Endothelial cell of umbilical vein (primary cell): Measurements from ENCODE around the gene CGNL1. TPM values are rescaled to one million over a fixed set of nuclear protein-coding genes. Genes with fewer than 3 reads are reported as not detected.

ENCODE experiments used
- BruUV-seq: library from RNA; stranded (reverse); fragments of 400-500 nt; replicated peaks from 2 replicates; lab custom pipeline; 2021; lab: Mats Ljungman, UMichigan
- CTCF ChIA-PET: fragments of 300-600, 350-600 bp; sonication (Branson Sonifier 250); formaldehyde crosslinking; loops from one replicate; lab custom pipeline; 2021; ENCODE audit warnings: antibody characterized with exemption, inconsistent platforms; lab: Charles Lee
- POLR2A ChIA-PET: fragments of 300-600, 350-600 bp; sonication (Branson Sonifier 250); formaldehyde crosslinking; loops from one replicate; lab custom pipeline; 2021; ENCODE audit warnings: antibody characterized with exemption, inconsistent platforms; lab: Charles Lee
- DNase-seq: peaks from one replicate; pipeline ENCODE4 v3.0.0-alpha.2; 2011; ENCODE audit warnings: low read depth, low spot score
- FAIRE-seq: peaks from 2 replicates; lab custom pipeline; 2011; peaks lifted over from hg19 to GRCh38; lab: Jason Lieb, UNC
- H2AFZ ChIP-seq: 2 replicates; pipeline ENCODE4 v1.6.0; 2012; ENCODE audit warnings: low read depth, low read length, control low read depth, inconsistent platforms
- H3K27ac ChIP-seq: 2 replicates; pipeline ENCODE4 v1.5.1; 2011; ENCODE audit warnings: low read depth, mild to moderate bottlenecking, control low read depth, low read length, moderate library complexity; ENCODE audit not compliant: insufficient read depth
- H3K27me3 ChIP-seq, 2 experiments: 2 replicates each; pipeline versions ENCODE4 v1.6.0 to v1.6.1; 2011; ENCODE audit warnings: low read length in 2 of 2, mixed read lengths in 1 of 2; ENCODE audit not compliant: control insufficient read depth in 2 of 2, insufficient read depth in 2 of 2
- H3K36me3 ChIP-seq, 2 experiments: 2 replicates in 1 of 2; 3 replicates in 1 of 2; pipeline ENCODE4 v1.5.1; 2011; ENCODE audit warnings: low read length in 2 of 2, mild to moderate bottlenecking in 1 of 2, moderate library complexity in 1 of 2; ENCODE audit not compliant: control insufficient read depth in 2 of 2, insufficient read depth in 2 of 2; ENCODE audit errors: extremely low read depth in 1 of 2
- H3K4me1 ChIP-seq: 3 replicates; pipeline ENCODE4 v1.5.1; 2011; ENCODE audit warnings: mild to moderate bottlenecking, low read length; ENCODE audit not compliant: control insufficient read depth, insufficient read depth; ENCODE audit errors: extremely low read depth
- H3K4me2 ChIP-seq: 2 replicates; pipeline ENCODE4 v1.6.1; 2011; ENCODE audit warnings: low read length, control low read depth, mixed read lengths; ENCODE audit not compliant: insufficient read depth
- H3K4me3 ChIP-seq, 3 experiments: fragments of 200-600 bp in 1 of 3; sonication (generic), shearing (Covaris generic) in 1 of 3; replicated peaks in 1 of 3; 2 replicates each; pipeline ENCODE4 v1.5.1; 2011 to 2016; ENCODE audit warnings: control low read depth in 3 of 3, low read length in 3 of 3, mild to moderate bottlenecking in 2 of 3, inconsistent platforms in 1 of 3, low read depth in 1 of 3, moderate library complexity in 1 of 3; ENCODE audit not compliant: insufficient read depth in 1 of 3
- H3K79me2 ChIP-seq: 2 replicates; pipeline ENCODE4 v1.6.0; 2012; ENCODE audit warnings: low read length, inconsistent platforms; ENCODE audit not compliant: control insufficient read depth, insufficient read depth
- H3K9ac ChIP-seq: replicated peaks from 2 replicates; pipeline ENCODE3; 2011; ENCODE audit warnings: low read length, control low read depth; ENCODE audit not compliant: insufficient read depth; ENCODE audit errors: extremely low read depth
- H3K9me1 ChIP-seq: replicated peaks from 3 replicates; pipeline ENCODE4 v1.6.0; 2011; ENCODE audit warnings: mild to moderate bottlenecking, low read length; ENCODE audit not compliant: control insufficient read depth, insufficient read depth; ENCODE audit errors: extremely low read depth
- H3K9me3 ChIP-seq: replicated peaks from 2 replicates; pipeline ENCODE4 v1.5.1; 2012; ENCODE audit warnings: low read length, inconsistent platforms; ENCODE audit not compliant: control insufficient read depth, insufficient read depth
- H4K20me1 ChIP-seq: replicated peaks from 2 replicates; pipeline ENCODE3; 2011; ENCODE audit warnings: mild to moderate bottlenecking, low read length; ENCODE audit not compliant: control insufficient read depth, insufficient read depth; ENCODE audit errors: extremely low read depth
- CTCF ChIP-seq, 2 donors: IDR thresholded peaks; 1 replicate in 1 of 2; 2 replicates in 1 of 2; pipeline ENCODE4 v1.5.1; 2011; ENCODE audit warnings: low read length in 2 of 2, mild to moderate bottlenecking in 2 of 2, moderate library complexity in 2 of 2, control low read depth in 1 of 2, inconsistent platforms in 1 of 2, low read depth in 1 of 2; ENCODE audit not compliant: insufficient read depth in 1 of 2; ENCODE audit errors: extremely low read depth in 1 of 2
- EZH2 ChIP-seq: IDR thresholded peaks from 2 replicates; pipeline ENCODE4 v1.6.1; 2012; ENCODE audit warnings: borderline replicate concordance, low read depth, mild to moderate bottlenecking, moderate library complexity, low read length, inconsistent platforms; ENCODE audit not compliant: severe bottlenecking
- FOS ChIP-seq: IDR thresholded peaks from 2 replicates; pipeline ENCODE4 v1.6.1; 2011; ENCODE audit warnings: mild to moderate bottlenecking, low read length, moderate library complexity, borderline replicate concordance; ENCODE audit not compliant: insufficient read depth
- GATA2 ChIP-seq: IDR thresholded peaks from 2 replicates; pipeline ENCODE4 v1.7.0; 2011; ENCODE audit warnings: low read depth, mild to moderate bottlenecking, moderate library complexity, mixed read lengths, low read length; ENCODE audit not compliant: insufficient read length, insufficient read depth
- JUN ChIP-seq: IDR thresholded peaks from 2 replicates; pipeline ENCODE4 v1.6.1; 2011; ENCODE audit warnings: borderline replicate concordance, low read depth; ENCODE audit not compliant: insufficient read length, insufficient read depth
- MAX ChIP-seq: IDR thresholded peaks from 2 replicates; pipeline ENCODE4 v1.6.1; 2011; ENCODE audit not compliant: insufficient read depth, insufficient read length
- MYC ChIP-seq: IDR thresholded peaks from one replicate; pipeline ENCODE4 v1.6.1; 2011; ENCODE audit warnings: mild to moderate bottlenecking, low read depth, low read length
- POLR2A ChIP-seq: IDR thresholded peaks from 2 replicates; pipeline ENCODE4 v1.6.1; 2012; ENCODE audit warnings: low read depth, mild to moderate bottlenecking, control low read depth, low read length
- POLR2AphosphoS5 ChIP-seq: IDR thresholded peaks from 2 replicates; pipeline ENCODE4 v1.6.1; 2012; ENCODE audit warnings: low read depth, mild to moderate bottlenecking, control low read depth, low read length, moderate library complexity; ENCODE audit not compliant: insufficient read depth
- dilution Hi-C: fragments of 300-500 bp; cut with MboI; formaldehyde crosslinking; loops from one replicate; pipeline ENCODE4 v1.15.0; 2019; ENCODE audit warnings: low sequenced_read_pairs; ENCODE audit not compliant: extremely low pct_ligation_motif_present
- intact Hi-C: fragments of 100-400 bp; cut with micrococcal nuclease; formaldehyde crosslinking; loops from one replicate; pipeline ENCODE4 v1.10.0; 2022
- polyA plus RNA-seq, 4 experiments: library from polyadenylated mRNA; depleted of rRNA in 3 of 4; stranded (reverse) in 3 of 4; unstranded in 1 of 4; fragments of >200 nt; gene quantifications; 2 replicates each; pipeline versions ENCODE4 v1.2.1 to v1.2.3, GENCODE V29; 2011 to 2012; ENCODE audit warnings: missing spikeins in 1 of 4
- total RNA-seq: library from RNA; stranded (reverse); gene quantifications from 2 replicates; pipeline ENCODE4 v1.2.3, GENCODE V29; 2021

Gene CGNL1
- total and polyA plus RNA-seq, 2 donors (not counting 3 experiments of a cell fraction or from before 2014, with no cell fraction given) = 6.9 to 27.1 TPM

DNA sequence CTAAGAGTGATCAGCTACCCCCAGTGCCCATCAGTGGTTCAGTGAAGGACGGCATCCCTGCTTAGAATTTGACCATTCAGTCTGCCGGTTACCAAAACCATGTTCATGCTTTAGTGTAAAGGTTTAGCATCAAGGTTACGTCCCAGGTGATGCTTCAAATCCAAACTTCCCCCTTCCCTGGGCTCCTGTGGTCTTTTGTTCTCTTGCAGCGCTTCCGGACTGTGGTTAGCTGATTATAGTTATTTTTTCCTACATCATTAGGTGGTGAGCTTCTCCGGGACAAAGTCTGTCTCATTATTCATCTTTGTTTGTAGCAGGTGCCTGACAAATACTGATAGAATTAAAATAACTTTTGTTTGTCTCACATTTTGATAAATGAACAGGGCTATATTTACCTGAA is 187.1 kb downstream of the CGNL1 start:
- dilution Hi-C loops (no loop called here), intact Hi-C loops (loop anchor here (5.0 kb wide), 1 partner anchor 169 kb away; no protein-coding TSS in a partner anchor)
- no peaks in the 10 kb centered on the region for H3K36me3 ChIP-seq
- ChIA-PET CTCF (interaction anchor here (1.0 kb wide), 1 partner anchor 29 kb away, joined by 3 read pairs; no protein-coding TSS in a partner anchor), POLR2A (no interaction called here)
- no peaks in the 10 kb centered on the region for H3K9me1 ChIP-seq
- H3K4me3 ChIP-seq = no peak overlapping the region
- peaks cover 19% of the 10 kb centered on the region for H3K4me1 ChIP-seq
- no peak overlapping the region for H3K4me2 ChIP-seq
- DNase-seq (no peak), FAIRE-seq (no peak)
- no TSS peak for BruUV-seq
- H3K79me2 ChIP-seq = no peaks in the 10 kb centered on the region
- TF ChIP-seq GATA2 (no peak), POLR2AphosphoS5 (no peak), POLR2A (no peak), MYC (no peak), FOS (no peak), EZH2 (no peak), CTCF (IDR thresholded peaks at IDR 0.05; ENCODE audit: extremely low read depth in 1 of 2, insufficient read depth in 1 of 2, low read depth in 1 of 2, low read length in 2 of 2) (no peak), JUN (no peak), MAX (no peak)
- H3K27me3 ChIP-seq = no peaks in the 10 kb centered on the region
- H4K20me1 ChIP-seq = no peaks in the 10 kb centered on the region
- no peak overlapping the region for H2AFZ ChIP-seq
- no peaks in the 10 kb centered on the region for H3K9me3 ChIP-seq
- H3K27ac ChIP-seq = no peak overlapping the region
- no peak overlapping the region for H3K9ac ChIP-seq
